Caco-2 (cell line): ENCODE measurements around the gene GFRA1. TPM values are rescaled to one million over a fixed set of nuclear protein-coding genes. Genes with fewer than 3 reads are reported as not detected.

Experiments used
- BruUV-seq: library from RNA; stranded (reverse); fragments of 400-500 nt; replicated peaks from 2 replicates; lab custom pipeline; 2021; lab: Mats Ljungman, UMichigan
- CTCF ChIA-PET: fragments of 300-600 bp; sonication (Branson Sonifier 250); formaldehyde crosslinking; loops from one replicate; lab custom pipeline; 2022; ENCODE audit warnings: antibody characterized with exemption; lab: Charles Lee
- POLR2A ChIA-PET: fragments of 300-600 bp; sonication (Branson Sonifier 250); formaldehyde crosslinking; loops from one replicate; lab custom pipeline; 2022; ENCODE audit warnings: antibody characterized with exemption; lab: Charles Lee
- DNase-seq, 2 experiments: peaks; one replicate each; pipeline versions ENCODE4 v3.0.0 to v3.0.0-alpha.2; 2020 to 2022
- H3K27me3 ChIP-seq: replicated peaks from 2 replicates; pipeline ENCODE4 v1.6.0; 2011; ENCODE audit warnings: low read length; ENCODE audit not compliant: control insufficient read depth, insufficient read depth
- H3K36me3 ChIP-seq: 2 replicates; pipeline ENCODE4 v1.5.1; 2011; ENCODE audit warnings: low read length; ENCODE audit not compliant: control insufficient read depth, insufficient read depth
- H3K4me1 ChIP-seq: fragments of 250-450 bp; sonication (Bioruptor Pico); 2 replicates; pipeline ENCODE4 v1.5.1; 2020; ENCODE audit warnings: mild to moderate bottlenecking
- H3K4me3 ChIP-seq: 2 replicates; pipeline ENCODE4 v1.5.1; 2011; ENCODE audit warnings: low read depth, mild to moderate bottlenecking, control low read depth, low read length
- H3K9me3 ChIP-seq: fragments of 250-450 bp; sonication (Bioruptor Pico); 2 replicates; pipeline ENCODE4 v1.5.1; 2020; ENCODE audit warnings: mild to moderate bottlenecking, moderate library complexity
- H3K27ac Mint-ChIP-seq: one replicate; pipeline ENCODE4 v1.8.0; 2022; ENCODE audit warnings: mixed read lengths; ENCODE audit not compliant: unreplicated experiment
- H3K27me3 Mint-ChIP-seq: one replicate; pipeline ENCODE4 v1.8.0; 2022; ENCODE audit warnings: mixed read lengths; ENCODE audit not compliant: insufficient read depth, unreplicated experiment
- H3K36me3 Mint-ChIP-seq: one replicate; pipeline ENCODE4 v1.8.0; 2022; ENCODE audit warnings: mild to moderate bottlenecking, mixed read lengths; ENCODE audit not compliant: insufficient read depth, unreplicated experiment
- H3K4me1 Mint-ChIP-seq: one replicate; pipeline ENCODE4 v1.8.0; 2022; ENCODE audit warnings: low read depth, mixed read lengths; ENCODE audit not compliant: unreplicated experiment
- H3K4me3 Mint-ChIP-seq: one replicate; pipeline ENCODE4 v1.8.0; 2022; ENCODE audit warnings: mild to moderate bottlenecking, moderate library complexity, mixed read lengths; ENCODE audit not compliant: unreplicated experiment
- H3K9me3 Mint-ChIP-seq: one replicate; pipeline ENCODE4 v1.8.0; 2022; ENCODE audit warnings: mixed read lengths; ENCODE audit not compliant: unreplicated experiment
- intact Hi-C: fragments of 100-400 bp; cut with micrococcal nuclease; formaldehyde crosslinking; loops from one replicate; pipeline ENCODE4 v1.10.0; 2022; ENCODE audit not compliant: unreplicated experiment
- total RNA-seq: library from RNA; stranded (reverse); gene quantifications from 2 replicates; pipeline ENCODE4 v1.2.3, GENCODE V29; 2022
- TF ChIP-seq, protein P1 (sequence below), 2 experiments: fragments of 200-600 bp in 1 of 2; IDR thresholded peaks; 1 replicate in 1 of 2; 2 replicates in 1 of 2; pipeline versions ENCODE4 v1.5.1 to v1.8.0; 2011 to 2022; ENCODE audit warnings: antibody characterized with exemption in 1 of 2, control low read depth in 1 of 2, inconsistent platforms in 1 of 2, low read depth in 1 of 2, low read length in 1 of 2, mild to moderate bottlenecking in 1 of 2, moderate library complexity in 1 of 2; ENCODE audit not compliant: insufficient read depth in 1 of 2, severe bottlenecking in 1 of 2, unreplicated experiment in 1 of 2

The GFRA1 gene
- total RNA-seq, 1 experiment from 2014 or later: not detected

DNA sequence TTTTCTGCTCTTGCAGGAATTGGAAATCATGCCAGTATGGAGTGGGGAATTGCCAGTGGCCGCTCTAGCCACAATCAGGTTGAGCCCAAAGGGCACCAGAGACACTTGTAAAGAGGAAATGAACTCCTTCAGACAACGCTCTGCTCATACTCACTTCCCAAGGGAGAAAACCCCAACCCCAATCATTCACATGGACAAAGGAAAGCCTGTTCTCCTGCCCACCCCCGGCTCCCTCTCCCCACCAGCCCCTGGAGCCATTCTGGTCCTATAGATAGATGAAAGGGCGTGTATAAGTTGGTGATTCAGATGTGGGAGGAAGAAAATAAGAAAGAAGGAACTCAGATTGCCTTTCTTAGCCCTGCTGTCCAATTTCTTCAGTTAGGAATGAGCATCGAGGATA is 57.4 kb downstream of the GFRA1 start:
- Mint-ChIP-seq H3K27ac (no peak overlapping the region), H3K27me3 (no peaks in the 10 kb centered on the region), H3K4me3 (no peak overlapping the region), H3K4me1 (no peaks in the 10 kb centered on the region), H3K9me3 (no peaks in the 10 kb centered on the region), H3K36me3 (no peaks in the 10 kb centered on the region)
- TF ChIP-seq, protein P1, sequence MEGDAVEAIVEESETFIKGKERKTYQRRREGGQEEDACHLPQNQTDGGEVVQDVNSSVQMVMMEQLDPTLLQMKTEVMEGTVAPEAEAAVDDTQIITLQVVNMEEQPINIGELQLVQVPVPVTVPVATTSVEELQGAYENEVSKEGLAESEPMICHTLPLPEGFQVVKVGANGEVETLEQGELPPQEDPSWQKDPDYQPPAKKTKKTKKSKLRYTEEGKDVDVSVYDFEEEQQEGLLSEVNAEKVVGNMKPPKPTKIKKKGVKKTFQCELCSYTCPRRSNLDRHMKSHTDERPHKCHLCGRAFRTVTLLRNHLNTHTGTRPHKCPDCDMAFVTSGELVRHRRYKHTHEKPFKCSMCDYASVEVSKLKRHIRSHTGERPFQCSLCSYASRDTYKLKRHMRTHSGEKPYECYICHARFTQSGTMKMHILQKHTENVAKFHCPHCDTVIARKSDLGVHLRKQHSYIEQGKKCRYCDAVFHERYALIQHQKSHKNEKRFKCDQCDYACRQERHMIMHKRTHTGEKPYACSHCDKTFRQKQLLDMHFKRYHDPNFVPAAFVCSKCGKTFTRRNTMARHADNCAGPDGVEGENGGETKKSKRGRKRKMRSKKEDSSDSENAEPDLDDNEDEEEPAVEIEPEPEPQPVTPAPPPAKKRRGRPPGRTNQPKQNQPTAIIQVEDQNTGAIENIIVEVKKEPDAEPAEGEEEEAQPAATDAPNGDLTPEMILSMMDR (IDR thresholded peaks at IDR 0.05; ENCODE audit: insufficient read depth in 1 of 2, low read depth in 1 of 2, low read length in 1 of 2, severe bottlenecking in 1 of 2, unreplicated experiment in 1 of 2): no peak
- no peak for DNase-seq
- Histone ChIP-seq H3K36me3 (no peaks in the 10 kb centered on the region), H3K27me3 (no peaks in the 10 kb centered on the region), H3K4me1 (no peaks in the 10 kb centered on the region), H3K4me3 (no peak overlapping the region), H3K9me3 (no peaks in the 10 kb centered on the region)
- CTCF ChIA-PET: no interaction called here
- POLR2A ChIA-PET: no interaction called here
- intact Hi-C loops: no loop called here
- no TSS peak for BruUV-seq

DNA sequence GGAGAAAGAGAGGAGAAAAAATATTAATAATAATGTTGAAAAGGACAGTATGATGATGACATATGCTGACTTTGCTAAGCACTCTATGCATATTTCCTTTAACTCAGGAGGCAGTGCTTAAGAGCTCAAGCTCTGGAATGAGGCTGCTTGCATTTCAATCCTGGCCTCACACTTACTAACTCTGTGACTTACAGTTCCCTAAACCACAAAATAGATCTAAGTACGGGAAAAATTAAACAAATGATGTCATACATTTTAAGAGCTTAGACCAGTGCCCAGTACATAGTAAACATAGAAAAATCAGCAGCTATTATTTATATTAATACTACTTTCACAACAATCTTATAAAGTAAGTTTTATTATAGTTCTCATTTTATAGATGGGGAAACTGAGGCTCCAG is 61.3 kb downstream of the GFRA1 start:
- BruUV-seq: no TSS peak
- CTCF ChIA-PET: no interaction called here
- Histone ChIP-seq H3K4me1 (no peaks in the 10 kb centered on the region), H3K4me3 (no peak overlapping the region), H3K9me3 (no peaks in the 10 kb centered on the region), H3K27me3 (no peaks in the 10 kb centered on the region), H3K36me3 (no peaks in the 10 kb centered on the region)
- Mint-ChIP-seq H3K4me3 (no peak overlapping the region), H3K9me3 (no peaks in the 10 kb centered on the region), H3K36me3 (no peaks in the 10 kb centered on the region), H3K27ac (no peak overlapping the region), H3K27me3 (no peaks in the 10 kb centered on the region), H3K4me1 (no peaks in the 10 kb centered on the region)
- no peak for DNase-seq
- intact Hi-C loops: no loop called here
- POLR2A ChIA-PET: no interaction called here
- TF ChIP-seq, protein P1 (IDR thresholded peaks at IDR 0.05; ENCODE audit: insufficient read depth in 1 of 2, low read depth in 1 of 2, low read length in 1 of 2, severe bottlenecking in 1 of 2, unreplicated experiment in 1 of 2): no peak

DNA sequence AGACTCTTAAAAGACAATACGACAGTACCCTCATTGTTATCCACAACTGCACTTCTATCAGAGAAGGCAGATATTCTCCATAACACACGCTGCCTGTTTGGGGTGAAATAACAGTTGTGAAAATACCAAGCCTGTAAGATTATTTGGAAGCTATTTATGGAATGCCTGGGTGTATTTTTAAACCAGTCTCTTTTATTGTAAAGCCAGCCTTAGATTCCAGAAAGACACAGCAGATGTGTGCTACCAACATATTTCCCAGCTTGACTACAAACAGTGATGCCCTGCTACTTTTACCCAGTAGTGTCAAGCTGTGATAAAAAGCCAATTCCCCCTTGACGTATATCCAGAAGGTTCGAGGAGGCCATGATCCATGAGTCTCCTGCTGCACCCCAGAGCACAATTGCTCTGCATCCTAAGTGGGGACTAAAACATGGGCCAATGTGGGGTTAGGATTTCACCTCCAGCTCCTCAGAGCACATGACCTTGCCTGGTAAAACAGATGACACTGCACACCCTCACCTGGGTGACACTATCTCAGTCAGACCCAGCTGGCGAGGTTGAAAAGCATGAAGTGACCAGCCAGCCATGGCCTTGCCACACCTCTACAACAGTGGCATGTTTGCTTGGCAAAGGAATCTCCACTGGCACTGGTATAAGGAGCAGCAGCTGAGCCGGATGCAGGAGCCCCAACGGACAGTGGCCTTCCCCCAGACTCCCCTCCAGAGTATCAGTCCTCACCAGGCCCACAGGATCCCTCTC is 62.2 kb downstream of the GFRA1 start:
- ChIA-PET POLR2A (no interaction called here), CTCF (no interaction called here)
- BruUV-seq: no TSS peak
- Histone ChIP-seq H3K4me3 (no peak overlapping the region), H3K4me1 (no peaks in the 10 kb centered on the region), H3K36me3 (no peaks in the 10 kb centered on the region), H3K27me3 (no peaks in the 10 kb centered on the region), H3K9me3 (no peaks in the 10 kb centered on the region)
- Mint-ChIP-seq H3K4me3 (no peak overlapping the region), H3K27me3 (no peaks in the 10 kb centered on the region), H3K9me3 (no peaks in the 10 kb centered on the region), H3K36me3 (no peaks in the 10 kb centered on the region), H3K4me1 (no peaks in the 10 kb centered on the region), H3K27ac (no peak overlapping the region)
- no peak for DNase-seq
- TF ChIP-seq, protein P1 (IDR thresholded peaks at IDR 0.05; ENCODE audit: insufficient read depth in 1 of 2, low read depth in 1 of 2, low read length in 1 of 2, severe bottlenecking in 1 of 2, unreplicated experiment in 1 of 2): no peak
- intact Hi-C loops: no loop called here
